ENCODE results near the gene C1orf167.
"Not testable (repeated sequence)": the region's sequence is repeated elsewhere in the genome, so short reads cannot be mapped to it uniquely, and the experiment has no call there.

Gene C1orf167

DNA sequence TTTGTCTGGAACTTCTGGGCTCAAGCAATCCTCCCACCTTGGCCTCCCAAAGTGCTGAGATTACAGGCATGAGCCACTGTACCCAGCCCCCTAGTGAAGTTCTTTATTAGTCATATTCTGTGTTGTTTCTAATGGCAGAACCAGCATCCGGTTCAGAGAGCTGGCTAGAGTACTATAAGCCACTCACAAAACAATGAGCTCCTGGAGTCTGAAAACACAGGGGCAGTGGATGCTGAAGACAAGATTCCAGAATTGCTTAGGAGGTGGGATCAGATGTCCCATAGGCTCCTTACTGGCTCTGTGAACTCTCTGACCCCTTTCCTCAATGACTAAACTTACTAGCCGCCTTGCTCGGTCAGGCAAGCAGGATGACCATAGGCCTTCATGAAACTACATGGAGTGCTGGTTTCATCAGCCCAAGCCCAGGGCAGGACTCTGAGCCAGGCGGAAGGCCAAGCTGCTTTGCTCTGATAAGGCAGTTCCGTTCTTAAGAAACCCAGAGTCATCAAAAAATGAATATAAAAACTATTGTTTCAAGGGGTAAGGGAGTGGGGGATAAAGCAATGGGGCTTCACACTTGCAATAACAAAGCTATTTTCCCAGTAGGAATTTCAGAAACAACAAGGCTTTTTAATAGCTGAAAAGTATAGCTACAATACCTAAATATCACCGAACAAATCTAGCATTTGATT lies 35.7 kb downstream of the C1orf167 start:
- in situ Hi-C loops (cut with MboI; ENCODE audit: low sequenced_read_pairs): no loop called here

DNA sequence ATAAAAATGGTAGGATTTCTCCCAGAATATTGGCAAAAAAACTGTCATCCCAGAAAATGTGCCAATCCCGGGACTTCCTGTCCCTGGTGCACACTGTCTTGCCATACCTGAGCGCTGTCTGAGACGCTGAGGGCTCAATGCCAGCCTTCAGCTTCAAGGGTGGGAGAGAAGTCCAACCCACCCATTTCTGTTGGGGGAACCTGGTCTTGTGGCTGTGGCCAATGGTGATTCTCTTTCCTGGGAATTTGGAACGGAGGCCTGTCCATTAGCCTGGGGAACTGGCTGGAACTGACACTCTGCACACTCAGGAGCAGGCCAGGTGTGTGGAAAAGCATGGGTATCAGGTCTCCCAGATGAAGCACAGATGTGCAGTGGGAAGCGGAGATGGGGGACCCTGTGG lies 37.1 kb downstream of the C1orf167 start:
- in situ Hi-C loops (cut with MboI; ENCODE audit: low sequenced_read_pairs): no loop called here

DNA sequence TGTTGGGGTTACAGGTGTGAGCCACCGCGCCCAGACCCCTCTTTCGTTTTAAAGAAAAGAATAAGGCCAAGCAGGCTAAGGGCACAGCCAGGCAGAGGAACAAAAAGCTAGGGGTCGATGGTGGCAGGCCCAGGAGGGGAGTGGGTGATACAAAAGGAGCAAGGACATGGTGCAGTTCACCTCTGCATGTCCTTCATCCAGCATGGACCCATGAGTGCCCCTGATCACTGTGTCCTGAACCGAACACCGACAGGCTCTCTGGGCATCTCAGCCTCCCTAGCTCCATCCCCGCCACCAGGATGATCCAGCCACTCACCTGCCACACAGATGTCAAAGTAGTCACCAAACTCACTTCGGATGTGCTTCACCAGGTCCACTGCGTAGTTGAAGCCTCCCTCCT lies 37.9 kb downstream of the C1orf167 start:
- in situ Hi-C loops (cut with MboI; ENCODE audit: low sequenced_read_pairs): no loop called here

DNA sequence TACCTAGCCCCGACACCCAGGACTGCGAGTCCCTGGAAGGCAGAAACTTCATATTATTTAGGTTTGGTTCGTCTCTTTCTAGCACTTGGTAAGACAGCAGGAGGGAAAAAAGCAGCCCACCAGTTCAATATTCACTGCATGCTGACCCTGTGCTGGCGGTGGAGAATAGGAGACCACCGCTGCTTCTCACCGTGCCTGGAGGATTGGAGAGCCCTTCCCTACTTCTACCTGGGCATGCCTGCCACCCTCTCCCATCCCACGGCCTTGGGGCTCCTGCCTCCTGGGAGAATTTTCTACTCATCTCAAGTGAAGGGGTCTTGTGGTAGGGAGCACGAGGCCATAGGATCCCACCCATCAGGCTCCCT lies 38.4 kb downstream of the C1orf167 start:
- in situ Hi-C loops (cut with MboI; ENCODE audit: low sequenced_read_pairs): no loop called here

DNA sequence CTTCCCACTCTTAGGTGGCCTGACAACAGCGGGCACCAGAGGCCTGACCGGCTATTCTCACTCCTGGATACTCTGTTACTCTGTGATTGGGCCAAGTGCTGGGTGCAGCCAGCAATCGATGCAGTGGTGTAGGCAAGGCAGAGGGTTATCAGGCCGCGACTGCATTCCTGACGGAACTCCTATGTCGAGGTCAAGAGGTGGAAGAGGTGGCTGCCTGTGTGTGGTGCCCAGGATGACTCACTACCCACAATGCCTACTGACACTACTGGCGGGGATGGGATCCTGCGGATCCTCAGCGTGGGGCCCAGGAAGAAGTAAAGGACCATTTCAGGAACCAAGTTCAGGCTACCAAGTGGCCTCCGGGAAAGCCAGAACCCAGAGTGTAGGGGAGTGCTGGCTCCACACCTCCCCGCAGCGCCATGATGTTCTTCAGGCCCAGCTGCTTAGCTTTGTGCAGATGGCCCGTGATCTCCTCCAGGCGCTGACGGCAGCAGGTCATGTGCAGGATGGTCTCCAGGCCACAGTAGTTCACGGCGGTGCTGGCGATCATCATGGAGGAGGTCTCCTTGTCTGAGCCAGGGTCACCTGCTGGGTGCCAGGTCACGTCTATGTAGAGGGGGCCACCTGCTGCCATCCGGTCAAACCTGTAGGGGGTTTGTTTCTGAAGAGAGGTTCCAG lies 38.9 kb downstream of the C1orf167 start:
- in situ Hi-C loops (cut with MboI; ENCODE audit: low sequenced_read_pairs): no loop called here

DNA sequence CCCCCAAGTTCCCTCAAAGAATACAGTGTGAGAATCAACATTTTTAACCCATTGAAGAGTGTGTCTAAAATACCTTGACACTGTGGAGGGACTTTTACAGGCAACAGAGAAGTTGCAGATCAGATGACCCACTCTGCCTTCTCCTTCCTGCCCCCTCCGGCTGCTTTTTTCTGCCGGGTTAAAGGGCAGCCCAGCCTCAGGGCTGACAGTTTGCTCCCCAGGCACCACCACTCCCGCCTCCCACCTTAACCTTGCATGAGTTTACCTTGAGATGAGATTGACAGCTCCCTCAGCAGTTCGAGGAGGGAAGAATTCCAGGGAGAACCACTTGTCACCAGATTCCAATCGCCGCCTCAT lies 40.6 kb downstream of the C1orf167 start:
- in situ Hi-C loops (cut with MboI; ENCODE audit: low sequenced_read_pairs): no loop called here

DNA sequence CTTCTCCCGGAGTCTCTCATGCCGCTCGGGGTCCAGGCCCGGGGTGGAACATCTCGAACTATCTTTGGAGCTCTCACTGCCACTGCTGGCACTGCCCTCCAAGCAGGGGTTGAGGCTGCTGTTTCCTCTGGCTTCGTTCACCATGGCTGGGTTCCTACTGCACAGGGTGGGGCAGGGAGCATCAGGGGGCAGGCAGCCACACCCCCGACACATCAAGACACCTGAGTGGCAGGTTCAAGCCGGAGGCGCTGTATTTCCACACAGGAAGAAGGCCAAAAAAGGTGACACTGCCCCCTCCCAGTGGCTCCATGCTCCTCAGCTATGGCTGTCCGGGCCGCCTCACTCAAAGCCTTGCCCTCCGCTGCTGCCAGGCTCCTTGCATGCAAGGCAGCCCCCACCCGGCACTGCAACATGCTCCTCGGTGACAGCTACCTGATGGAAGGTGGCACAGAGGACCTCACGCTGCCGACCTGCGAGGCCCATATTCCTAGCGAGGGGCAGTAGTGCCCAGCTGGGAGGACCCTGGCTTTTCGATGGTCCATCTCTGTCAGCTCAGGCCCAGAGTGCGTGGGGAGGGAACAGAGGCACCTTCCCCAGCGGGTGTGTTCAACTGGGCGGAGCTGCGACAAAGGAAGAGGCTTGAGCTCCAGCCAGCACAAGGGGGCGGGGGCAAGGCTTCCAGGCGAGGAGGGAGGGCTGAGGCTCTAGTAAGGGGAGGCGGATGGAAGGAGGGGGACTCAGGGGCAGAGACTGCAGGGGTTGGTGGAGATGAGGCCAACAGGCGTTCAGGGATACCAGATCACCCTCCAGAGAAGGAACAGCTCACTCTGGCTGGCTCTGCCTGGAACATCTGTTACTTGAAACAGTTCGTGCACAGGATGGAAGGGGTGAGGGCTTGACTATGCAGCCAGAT lies 41.2 kb downstream of the C1orf167 start:
- in situ Hi-C loops (cut with MboI; ENCODE audit: low sequenced_read_pairs): no loop called here

DNA sequence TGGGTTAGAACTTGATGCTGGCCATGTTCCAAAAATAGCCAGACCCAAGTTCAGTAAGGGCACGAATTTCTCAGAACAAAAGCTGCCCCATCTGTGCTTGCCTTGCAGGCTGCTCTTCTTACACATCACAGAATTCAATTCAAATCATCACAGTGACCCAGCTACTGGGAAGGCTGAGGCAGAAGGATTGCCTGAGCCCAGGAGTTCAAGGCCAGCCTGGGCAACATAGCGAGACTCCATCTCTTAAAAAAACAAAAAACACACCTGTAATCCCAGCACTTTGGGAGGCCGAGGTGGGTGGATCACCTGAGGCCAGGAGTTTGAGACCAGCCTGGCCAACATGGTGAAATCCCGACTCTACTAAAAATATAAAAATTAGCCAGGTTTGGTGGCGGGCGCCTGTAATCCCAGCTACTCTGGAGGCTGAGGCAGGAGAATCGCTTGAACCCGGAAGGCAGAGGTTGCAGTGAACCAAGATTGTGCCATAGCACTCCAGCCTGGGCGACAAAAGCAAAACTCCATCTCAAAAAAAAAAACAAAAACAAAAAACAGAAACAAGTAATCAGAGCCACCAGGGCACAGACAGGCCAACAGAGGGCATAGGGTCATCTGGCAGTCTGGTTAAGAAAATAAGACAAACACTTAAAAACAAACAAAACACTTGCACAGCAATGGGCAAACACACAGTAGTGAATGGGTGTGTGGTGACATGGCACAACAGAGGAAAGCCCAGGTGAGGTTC lies 42.1 kb downstream of the C1orf167 start:
- in situ Hi-C loops (cut with MboI; ENCODE audit: low sequenced_read_pairs): not testable (repeated sequence)

DNA sequence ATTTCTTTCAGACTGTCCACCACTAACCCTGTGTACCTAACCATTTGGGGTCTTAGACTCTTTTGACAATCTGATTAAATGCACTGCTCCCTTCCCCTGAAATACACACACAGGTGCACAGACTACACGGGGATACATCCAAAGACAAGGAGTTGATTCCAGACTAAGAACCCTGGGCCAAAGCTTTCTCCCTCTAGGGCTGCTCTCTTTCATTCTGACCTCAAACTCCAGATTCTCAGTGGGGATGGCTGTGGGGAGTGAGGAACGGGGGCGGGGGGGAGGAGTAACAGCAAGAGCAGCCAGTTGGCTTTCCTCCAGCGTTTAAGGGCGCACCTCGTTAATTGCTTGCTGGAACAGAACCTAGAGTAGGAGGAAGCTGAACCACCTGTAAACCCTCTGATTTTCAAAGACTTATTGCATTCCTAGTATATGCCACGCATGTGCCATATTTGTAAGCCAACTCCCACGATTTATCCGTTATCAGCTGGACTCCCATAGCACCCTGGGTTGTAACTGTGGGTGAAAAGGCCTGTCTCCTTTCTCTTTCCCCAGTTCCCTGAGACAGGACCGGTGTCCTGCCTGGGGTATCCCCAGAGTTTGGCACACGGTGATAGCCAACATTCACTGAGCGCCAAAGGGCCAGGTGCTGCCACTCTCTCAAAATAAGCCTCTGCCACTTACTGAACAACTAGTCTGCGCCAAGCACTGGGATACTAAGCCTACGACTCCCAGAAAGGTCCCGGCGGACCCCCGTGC lies 42.9 kb downstream of the C1orf167 start:
- in situ Hi-C loops (cut with MboI; ENCODE audit: low sequenced_read_pairs): no loop called here

DNA sequence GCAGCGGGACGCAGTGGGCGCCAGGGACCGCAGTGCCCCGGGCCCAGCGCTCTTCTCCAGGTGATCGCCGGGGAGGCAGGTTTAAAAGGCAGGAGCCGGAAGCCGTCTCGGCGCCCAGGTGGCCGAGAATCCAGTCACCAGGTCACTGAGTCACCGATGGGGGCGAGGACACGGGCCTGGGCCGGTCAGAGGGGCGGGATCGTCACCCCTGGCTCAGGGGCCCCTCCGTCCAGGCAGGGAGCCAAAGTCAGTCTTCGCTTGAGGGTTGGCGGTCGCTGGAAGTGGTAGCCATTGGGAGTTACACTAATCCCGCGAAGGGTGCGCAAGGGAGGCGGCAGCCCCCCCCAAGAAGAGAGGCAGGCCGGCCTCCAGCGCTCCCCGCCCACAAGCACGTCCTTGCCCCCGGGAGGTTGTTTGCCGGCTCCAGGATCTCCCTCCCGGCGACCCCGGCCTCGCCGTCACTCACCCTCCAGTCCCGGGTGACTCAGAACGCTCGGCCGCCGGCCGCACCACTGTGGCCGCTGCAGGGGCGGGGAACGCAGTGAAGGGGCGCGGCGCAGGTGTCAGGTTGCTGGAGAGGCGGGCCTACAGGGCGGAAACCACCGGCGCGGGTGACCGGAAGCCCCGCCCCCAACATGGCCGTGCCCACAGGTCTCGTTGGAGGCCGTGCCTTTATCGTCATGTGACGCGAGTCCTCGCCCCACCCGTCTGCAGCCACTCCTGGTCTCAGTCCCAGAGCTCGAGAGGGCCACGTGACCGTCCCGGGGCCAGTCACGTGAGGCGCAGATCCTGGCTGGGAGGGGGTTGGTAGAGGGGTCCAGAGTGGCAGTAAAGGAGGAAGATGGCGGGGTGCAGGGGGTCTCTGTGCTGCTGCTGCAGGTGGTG lies 43.7 kb downstream of the C1orf167 start, which contains the start of the genes CLCN6 and MTHFR:
CLCN6 (plus strand) TSS at position 770 of the 885 bp plus-strand sequence; CDS start at position 842, 72 bp downstream.
MTHFR (minus strand) TSS at position 543 of the 885 bp plus-strand sequence. CDS start 2,848 bp downstream, outside the sequence.
- in situ Hi-C loops (cut with MboI; ENCODE audit: low sequenced_read_pairs): no loop called here

DNA sequence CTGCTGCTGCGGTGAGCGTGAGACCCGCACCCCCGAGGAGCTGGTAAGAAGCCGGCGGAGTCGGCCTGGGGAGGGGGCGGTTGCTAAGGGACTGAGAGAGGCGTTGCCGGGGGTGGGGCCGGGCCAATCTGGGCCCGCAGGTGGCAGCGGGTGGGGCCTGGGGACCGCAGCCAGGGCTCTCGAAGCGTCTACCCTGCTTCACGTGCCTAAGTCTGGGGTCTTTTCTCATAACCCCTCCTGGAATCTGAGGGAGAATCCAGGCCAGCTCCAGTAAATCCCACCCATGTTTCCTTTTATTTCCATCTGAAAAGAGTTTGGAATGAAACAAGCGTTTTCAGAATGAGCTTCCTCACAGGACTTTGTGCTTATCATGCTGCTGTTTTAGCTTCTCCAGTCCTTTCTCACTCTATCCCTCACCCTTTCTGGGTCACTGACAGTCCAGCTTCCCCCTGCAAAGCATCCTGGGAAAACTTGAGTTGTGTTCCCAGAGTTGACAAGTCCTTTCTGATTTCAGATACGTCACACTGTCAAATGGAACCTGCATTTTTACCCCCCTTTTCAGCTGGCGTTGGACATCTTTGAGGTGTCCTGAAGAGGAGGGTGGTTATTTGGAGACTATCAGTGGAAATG lies 44.4 kb downstream of the C1orf167 start:
- in situ Hi-C loops (cut with MboI; ENCODE audit: low sequenced_read_pairs): no loop called here

DNA sequence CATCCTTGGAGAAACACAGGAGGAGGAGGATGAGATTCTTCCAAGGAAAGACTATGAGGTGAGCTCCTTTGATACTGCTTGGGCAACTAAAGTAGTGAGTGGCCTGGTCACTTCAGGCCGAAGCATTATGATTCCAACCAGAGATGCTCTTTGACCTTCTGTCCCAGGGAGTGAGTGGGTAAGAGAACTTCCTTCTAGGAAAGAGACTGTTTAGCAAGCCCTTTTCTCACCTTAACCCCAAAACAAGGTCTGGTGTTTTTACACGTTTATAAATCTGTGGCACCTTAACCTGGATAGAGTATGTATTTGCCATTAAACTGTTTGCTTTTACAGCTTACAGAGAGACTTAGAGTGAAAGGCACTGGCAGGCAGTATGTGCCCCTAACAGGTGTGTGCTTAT lies 45.1 kb downstream of the C1orf167 start:
- in situ Hi-C loops (cut with MboI; ENCODE audit: low sequenced_read_pairs): no loop called here

DNA sequence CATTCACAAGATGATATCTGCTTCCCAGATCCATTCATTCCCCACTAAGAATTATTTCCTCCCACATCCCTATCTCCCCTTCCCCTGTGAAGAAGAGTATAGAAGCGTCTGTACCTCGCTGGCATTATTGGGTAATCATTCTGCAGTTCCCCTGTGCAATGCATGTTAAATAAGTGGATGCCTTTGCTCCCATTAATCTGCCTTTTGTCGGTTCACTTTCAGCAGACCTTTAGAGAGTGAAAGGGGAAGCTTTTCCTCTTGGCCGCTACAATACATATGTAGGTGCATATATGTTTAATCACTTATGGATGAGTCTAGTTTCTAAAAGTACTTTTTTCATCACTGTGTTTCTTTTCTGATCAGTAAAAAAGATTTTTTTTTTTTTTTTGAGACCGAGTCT lies 51.0 kb downstream of the C1orf167 start:
- in situ Hi-C loops (cut with MboI; ENCODE audit: low sequenced_read_pairs): no loop called here

DNA sequence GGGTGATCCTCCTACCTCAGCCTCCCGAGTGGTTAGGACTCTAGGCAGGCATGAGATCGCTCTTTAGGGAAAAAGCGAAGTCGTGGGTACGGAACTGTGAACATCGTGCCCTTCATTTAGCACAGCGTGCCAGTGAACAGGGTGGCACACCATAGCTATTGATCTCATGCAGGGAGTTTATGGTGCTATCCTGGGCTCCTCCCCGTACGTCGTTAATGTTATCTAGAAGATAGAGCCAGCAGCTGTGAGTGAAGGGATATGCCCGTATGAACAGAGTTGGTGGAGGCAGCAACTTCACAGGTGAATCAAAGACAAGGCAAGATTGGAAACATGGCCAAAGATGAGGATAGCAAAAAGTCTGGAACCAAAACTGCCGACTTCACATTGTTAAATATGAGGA lies 55.2 kb downstream of the C1orf167 start:
- in situ Hi-C loops (cut with MboI; ENCODE audit: low sequenced_read_pairs): no loop called here

DNA sequence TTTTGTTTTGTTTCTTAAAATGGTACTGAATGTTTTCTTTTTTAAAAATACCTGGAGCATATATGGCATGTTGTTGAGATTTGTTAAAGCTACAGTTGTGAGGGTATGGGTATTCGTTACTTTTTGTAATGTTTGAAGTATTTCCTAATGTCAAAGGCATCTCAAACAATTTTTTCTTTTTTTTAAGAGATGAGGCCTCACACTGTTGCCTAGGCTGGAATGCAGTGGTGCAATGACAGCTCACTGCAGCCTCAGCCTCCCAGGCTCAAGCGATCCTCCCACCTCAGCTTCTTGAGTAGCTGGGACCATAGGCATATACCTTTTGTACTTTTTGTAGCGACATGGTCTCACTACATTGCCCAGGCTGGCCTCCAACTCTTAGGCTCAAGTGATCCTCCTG lies 60.1 kb downstream of the C1orf167 start:
- in situ Hi-C loops (cut with MboI; ENCODE audit: low sequenced_read_pairs): no loop called here

DNA sequence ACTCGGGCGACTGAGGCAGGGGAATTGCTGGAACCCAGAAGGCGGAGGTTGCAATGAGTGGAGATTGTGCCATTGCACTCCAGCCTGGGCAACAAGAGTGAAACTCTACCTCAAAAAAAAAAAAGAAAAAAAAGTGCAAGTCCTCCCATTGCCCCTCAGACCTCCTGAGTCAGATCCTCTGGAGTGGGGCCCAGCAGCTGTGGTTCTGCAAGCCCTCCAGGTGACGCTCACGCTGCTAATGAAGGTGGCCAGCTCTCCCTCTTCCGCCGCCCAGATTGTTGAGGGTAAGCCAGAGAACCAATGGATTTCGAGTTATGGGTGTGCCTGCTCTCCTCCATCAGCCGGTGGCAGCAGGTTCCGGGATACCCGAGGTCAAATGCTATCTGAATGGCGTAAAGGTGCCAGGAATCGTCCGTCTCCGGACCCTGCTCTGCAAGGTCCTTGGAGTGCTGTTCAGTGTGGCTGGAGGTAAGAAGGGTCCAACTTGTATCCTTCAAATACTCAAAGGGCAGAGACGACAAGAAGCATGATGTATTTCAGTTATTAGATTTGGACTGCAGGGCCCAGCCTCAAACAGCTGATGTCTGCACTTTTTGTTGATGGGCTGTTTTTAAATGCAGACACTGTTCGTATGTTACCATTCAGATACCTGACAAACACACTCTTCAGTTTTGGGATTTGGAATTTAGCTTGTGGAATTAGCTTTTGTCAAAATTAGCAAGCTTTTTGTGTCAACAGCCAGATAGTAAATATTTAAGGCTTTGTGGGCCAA lies 61.6 kb downstream of the C1orf167 start:
- in situ Hi-C loops (cut with MboI; ENCODE audit: low sequenced_read_pairs): no loop called here

DNA sequence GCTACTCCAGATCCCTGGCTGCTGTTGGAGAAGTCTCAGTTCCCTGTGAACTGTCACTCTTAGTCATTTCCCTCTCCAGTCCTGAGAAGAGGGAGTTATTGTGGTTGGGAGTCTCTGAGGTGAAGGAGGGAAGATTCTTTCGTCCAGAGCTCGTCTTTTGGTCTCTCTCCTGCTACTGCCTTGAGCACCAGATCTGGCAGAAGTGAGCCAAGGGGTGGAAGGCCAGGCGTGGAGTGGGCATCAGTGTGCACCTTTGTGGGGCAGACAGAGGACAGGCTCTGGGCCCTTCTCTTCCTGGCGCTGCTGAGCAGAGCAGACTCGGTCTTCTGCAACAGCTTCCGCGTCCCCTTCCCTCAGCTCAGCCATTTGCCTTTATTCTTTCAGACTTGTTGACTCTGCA lies 63.1 kb downstream of the C1orf167 start:
- in situ Hi-C loops (cut with MboI; ENCODE audit: low sequenced_read_pairs): loop anchor here (25.0 kb wide), 1 partner anchor 162 kb away; the partner anchor contains the start of gene MFN2

DNA sequence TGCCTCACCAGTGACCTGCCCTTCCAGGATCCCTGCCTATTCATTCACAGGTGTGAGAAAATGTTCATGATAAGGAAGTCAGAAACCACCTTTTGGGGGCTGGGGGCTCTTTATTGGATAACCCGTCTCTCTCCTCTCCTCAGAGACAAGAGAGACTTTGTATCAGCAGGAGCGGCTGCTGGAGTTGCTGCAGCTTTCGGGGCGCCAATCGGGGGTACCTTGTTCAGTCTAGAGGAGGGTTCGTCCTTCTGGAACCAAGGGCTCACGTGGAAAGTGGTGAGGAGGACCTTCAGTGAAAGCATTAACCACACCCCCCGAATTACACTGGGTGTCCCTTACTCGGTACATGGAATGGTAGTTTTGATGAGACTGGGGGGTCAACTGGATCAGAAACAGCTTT lies 65.0 kb downstream of the C1orf167 start:
- in situ Hi-C loops (cut with MboI; ENCODE audit: low sequenced_read_pairs): loop anchor here (25.0 kb wide), 1 partner anchor 160 kb away; the partner anchor contains the start of gene MFN2

Data from HL-60/S4 treated with phorbol 12-myristate 13-acetate at 8.2 ng/mL for 4 days and 3 days (cell line).